ENCODE results near the gene JUND.

JUND gene

GRCh38 chr19:18290302-18291018, 9.0 kb upstream of the JUND start:
- H3K36me3 ChIP-seq, result no peaks in the 10 kb centered on the region
- H3K4me3 ChIP-seq (ENCODE audit: low read depth, low read length), result no peak overlapping the region
- H3K9me3 ChIP-seq (ENCODE audit: severe bottlenecking), result no peaks in the 10 kb centered on the region
- no peak for DNase-seq
- H3K27me3 ChIP-seq (ENCODE audit: insufficient read depth, low read depth, severe bottlenecking), result no peaks in the 10 kb centered on the region
- H3K27ac ChIP-seq, result no peak overlapping the region
- TF ChIP-seq, protein P1, sequence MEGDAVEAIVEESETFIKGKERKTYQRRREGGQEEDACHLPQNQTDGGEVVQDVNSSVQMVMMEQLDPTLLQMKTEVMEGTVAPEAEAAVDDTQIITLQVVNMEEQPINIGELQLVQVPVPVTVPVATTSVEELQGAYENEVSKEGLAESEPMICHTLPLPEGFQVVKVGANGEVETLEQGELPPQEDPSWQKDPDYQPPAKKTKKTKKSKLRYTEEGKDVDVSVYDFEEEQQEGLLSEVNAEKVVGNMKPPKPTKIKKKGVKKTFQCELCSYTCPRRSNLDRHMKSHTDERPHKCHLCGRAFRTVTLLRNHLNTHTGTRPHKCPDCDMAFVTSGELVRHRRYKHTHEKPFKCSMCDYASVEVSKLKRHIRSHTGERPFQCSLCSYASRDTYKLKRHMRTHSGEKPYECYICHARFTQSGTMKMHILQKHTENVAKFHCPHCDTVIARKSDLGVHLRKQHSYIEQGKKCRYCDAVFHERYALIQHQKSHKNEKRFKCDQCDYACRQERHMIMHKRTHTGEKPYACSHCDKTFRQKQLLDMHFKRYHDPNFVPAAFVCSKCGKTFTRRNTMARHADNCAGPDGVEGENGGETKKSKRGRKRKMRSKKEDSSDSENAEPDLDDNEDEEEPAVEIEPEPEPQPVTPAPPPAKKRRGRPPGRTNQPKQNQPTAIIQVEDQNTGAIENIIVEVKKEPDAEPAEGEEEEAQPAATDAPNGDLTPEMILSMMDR (IDR thresholded peaks at IDR 0.05; ENCODE audit: low read depth, low read length), result no peak

GRCh38 chr19:18289471-18290301, 8.3 kb upstream of the JUND start:
- TF ChIP-seq, protein P1 (IDR thresholded peaks at IDR 0.05; ENCODE audit: low read depth, low read length), result no peak

GRCh38 chr19:18287836-18288772, 6.7 kb upstream of the JUND start:
- Histone ChIP-seq H3K4me3 (ENCODE audit: low read depth, low read length) (no peak overlapping the region), H3K27me3 (ENCODE audit: insufficient read depth, low read depth, severe bottlenecking) (no peaks in the 10 kb centered on the region), H3K9me3 (ENCODE audit: severe bottlenecking) (no peaks in the 10 kb centered on the region), H3K36me3 (no peaks in the 10 kb centered on the region), H3K27ac (no peak overlapping the region)
- no peak for DNase-seq
- TF ChIP-seq, protein P1 (IDR thresholded peaks at IDR 0.05; ENCODE audit: low read depth, low read length), result no peak

More at GRCh38 chr19:18289471-18290301, 8.3 kb upstream of the JUND start:
- H3K36me3 ChIP-seq, result no peaks in the 10 kb centered on the region
- H3K27ac ChIP-seq, result no peak overlapping the region
- H3K9me3 ChIP-seq (ENCODE audit: severe bottlenecking), result no peaks in the 10 kb centered on the region
- H3K4me3 ChIP-seq (ENCODE audit: low read depth, low read length), result no peak overlapping the region
- H3K27me3 ChIP-seq (ENCODE audit: insufficient read depth, low read depth, severe bottlenecking), result no peaks in the 10 kb centered on the region
- no peak for DNase-seq

GRCh38 chr19:18286973-18287635, 5.7 kb upstream of the JUND start:
- DNase-seq, result no peak
- TF ChIP-seq, protein P1 (IDR thresholded peaks at IDR 0.05; ENCODE audit: low read depth, low read length), result no peak
- no peak overlapping the region for H3K4me3 ChIP-seq (ENCODE audit: low read depth, low read length)
- H3K36me3 ChIP-seq, result no peaks in the 10 kb centered on the region
- no peak overlapping the region for H3K27ac ChIP-seq
- H3K9me3 ChIP-seq (ENCODE audit: severe bottlenecking), result no peaks in the 10 kb centered on the region
- no peaks in the 10 kb centered on the region for H3K27me3 ChIP-seq (ENCODE audit: insufficient read depth, low read depth, severe bottlenecking)

GRCh38 chr19:18284712-18285360, 3.4 kb upstream of the JUND start:
- Histone ChIP-seq H3K36me3 (peaks cover 11% of the 10 kb centered on the region), H3K9me3 (ENCODE audit: severe bottlenecking) (no peaks in the 10 kb centered on the region), H3K27me3 (ENCODE audit: insufficient read depth, low read depth, severe bottlenecking) (no peaks in the 10 kb centered on the region), H3K4me3 (ENCODE audit: low read depth, low read length) (no peak overlapping the region), H3K27ac (peak overlapping the region; percentile 8; the same call in 1 of the 2 replicates)
- no peak for DNase-seq
- TF ChIP-seq, protein P1 (IDR thresholded peaks at IDR 0.05; ENCODE audit: low read depth, low read length), result no peak
